C4-2B (cell line): ENCODE data around the gene AGPAT3.
A peak's percentile ranks its signal among the peaks of the same experiment; 100 is the strongest.

Source experiments
- H3K27ac ChIP-seq: fragments of 450-650 bp; 2 replicates; pipeline ENCODE4 v1.5.1; 2017
- CTCF ChIP-seq: fragments of 450-650 bp; conservative IDR thresholded peaks from 2 replicates; pipeline ENCODE4 v1.5.1; 2017; ENCODE audit warnings: mild to moderate bottlenecking
- ZFX ChIP-seq: fragments of 450-650 bp; IDR thresholded peaks from 2 replicates; pipeline ENCODE4 v1.6.1; 2017

Gene AGPAT3

GRCh38 chr21:43861706-43862105, 3.3 kb upstream of the AGPAT3 start:
- TF ChIP-seq CTCF (no peak), ZFX (no peak)
- no peak overlapping the region for H3K27ac ChIP-seq

GRCh38 chr21:43864313-43864961, 586 bp upstream of the AGPAT3 start:
- TF ChIP-seq CTCF (no peak), ZFX (peak; percentile 70; the same call in 1 of the 2 replicates)
- H3K27ac ChIP-seq: peak overlapping the region; percentile 90

- H3K27ac ChIP-seq: peak overlapping the region; percentile 90
- TF ChIP-seq CTCF (no peak), ZFX (peak; percentile 95)
Observed at GRCh38 chr21:43865540-43866259, 677 bp downstream of the AGPAT3 start.

- TF ChIP-seq CTCF: no peak
- no peak for TF ChIP-seq ZFX
- H3K27ac ChIP-seq: peak overlapping the region; percentile 90
Observed at GRCh38 chr21:43866260-43866629, 1.2 kb downstream of the AGPAT3 start.

GRCh38 chr21:43866659-43867331, 1.8 kb downstream of the AGPAT3 start:
- peak overlapping the region; percentile 90 for H3K27ac ChIP-seq
- TF ChIP-seq CTCF: no peak
- no peak for TF ChIP-seq ZFX

- TF ChIP-seq ZFX (no peak), CTCF (no peak)
- peak overlapping the region; percentile 90; the same call in 1 of the 2 replicates for H3K27ac ChIP-seq
Observed at GRCh38 chr21:43867332-43867703, 2.3 kb downstream of the AGPAT3 start.

GRCh38 chr21:43867948-43868347, 2.9 kb downstream of the AGPAT3 start:
- TF ChIP-seq ZFX: no peak
- TF ChIP-seq CTCF: no peak

More at GRCh38 chr21:43867948-43868347, 2.9 kb downstream of the AGPAT3 start:
- H3K27ac ChIP-seq: peak overlapping the region; percentile 43
